ENCODE measurements around the gene CDC42BPG.

DNA sequence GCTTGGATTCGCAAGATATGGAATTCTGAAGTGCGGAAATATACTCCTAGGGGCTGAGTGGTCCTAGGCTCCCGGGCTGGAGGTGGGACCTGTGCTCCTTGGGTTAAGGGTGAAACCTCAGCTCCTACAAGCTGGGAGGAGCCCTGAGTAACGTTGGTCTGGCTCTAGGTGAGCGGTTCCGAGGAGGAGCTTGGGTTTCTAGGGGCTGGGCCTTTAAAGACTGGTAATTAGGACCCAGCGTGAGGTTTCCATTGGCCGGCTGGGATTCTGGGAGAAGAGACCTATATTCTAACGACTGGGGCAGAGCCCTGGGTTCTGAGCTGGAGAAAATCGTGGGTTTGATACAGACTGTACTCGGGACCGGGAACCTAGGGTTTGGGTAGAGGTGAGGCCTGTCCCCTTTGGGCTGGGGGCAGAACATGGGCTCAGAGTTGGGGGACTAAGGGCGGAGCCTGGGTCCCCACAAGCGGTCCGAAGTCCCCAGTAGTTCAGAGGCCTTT is 40.6 kb downstream of the CDC42BPG start:
- TF ChIP-seq CTCF (IDR thresholded peaks at IDR 0.05; ENCODE audit: control extremely low read depth in 1 of 3, insufficient read depth in 1 of 3, low read depth in 1 of 3, low read length in 3 of 3) = no peak
- TF ChIP-seq POLR2A (IDR thresholded peaks at IDR 0.05; ENCODE audit: control extremely low read depth in 1 of 2, low read depth in 2 of 2, low read length in 2 of 2) = no peak
- TF ChIP-seq FOSL1 (IDR thresholded peaks at IDR 0.05; ENCODE audit: insufficient read depth, low read depth, low read length) = no peak
- TF ChIP-seq CHD2 (IDR thresholded peaks at IDR 0.05; ENCODE audit: low read length) = no peak
- TF ChIP-seq EZH2 (IDR thresholded peaks at IDR 0.05; ENCODE audit: low read depth, low read length, severe bottlenecking) = no peak
- no peak for TF ChIP-seq RAD21 (IDR thresholded peaks at IDR 0.05 in 1 of 2, conservative IDR thresholded peaks at IDR 0.05 in 1 of 2; ENCODE audit: low read depth in 2 of 2, low read length in 2 of 2)
- TF ChIP-seq YY1 (IDR thresholded peaks at IDR 0.05; ENCODE audit: low read depth, low read length) = no peak
- TF ChIP-seq SIX5 (IDR thresholded peaks at IDR 0.05; ENCODE audit: low read depth, low read length) = no peak
- TF ChIP-seq EGR1 (IDR thresholded peaks at IDR 0.05; ENCODE audit: borderline replicate concordance, low read depth, low read length) = no peak
- TF ChIP-seq TBP (IDR thresholded peaks at IDR 0.05; ENCODE audit: low read depth, low read length) = no peak
- no peak for TF ChIP-seq CREB1 (IDR thresholded peaks at IDR 0.05)
- TF ChIP-seq POLR2AphosphoS5 (IDR thresholded peaks at IDR 0.05; ENCODE audit: low read depth, low read length) = no peak
- TF ChIP-seq, protein P1, sequence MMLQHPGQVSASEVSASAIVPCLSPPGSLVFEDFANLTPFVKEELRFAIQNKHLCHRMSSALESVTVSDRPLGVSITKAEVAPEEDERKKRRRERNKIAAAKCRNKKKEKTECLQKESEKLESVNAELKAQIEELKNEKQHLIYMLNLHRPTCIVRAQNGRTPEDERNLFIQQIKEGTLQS (IDR thresholded peaks at IDR 0.05; ENCODE audit: insufficient read depth, low read depth, low read length) = no peak
